ENCODE data around the gene ING4. TPM values are rescaled to one million over a fixed set of nuclear protein-coding genes. Genes with fewer than 3 reads are reported as not detected.

The ING4 gene
- total RNA-seq, 1 donor from 2014 or later, result 45.7 TPM

Small RNA genes lying within 50 kb of the gene (small RNA-seq; reads per million reads assigned to genes)
- gene RNU6-781P, result not detected

Other genes starting within 250 kb of the ING4 start
- 1.2 TPM for gene CD27, start 218.2 kb downstream of the ING4 start, total RNA-seq
- 21.1 TPM for gene TAPBPL, start 211.1 kb downstream of the ING4 start, total RNA-seq
- 12.5 TPM for gene VAMP1, start 192.4 kb downstream of the ING4 start, total RNA-seq
- gene MRPL51, start 169.9 kb downstream of the ING4 start, total RNA-seq, result 23.1 TPM
- gene NCAPD2, start 169.0 kb downstream of the ING4 start, total RNA-seq, result 25.5 TPM
- gene GAPDH, start 128.6 kb downstream of the ING4 start, total RNA-seq, result 2,297 TPM
- 21.1 TPM for gene IFFO1, start 107.1 kb downstream of the ING4 start, total RNA-seq
- gene NOP2, start 94.8 kb downstream of the ING4 start, total RNA-seq, result 43.0 TPM
- gene CHD4, start 55.7 kb downstream of the ING4 start, total RNA-seq, result 152 TPM
- 7.4 TPM for gene LPAR5, start 27.2 kb downstream of the ING4 start, total RNA-seq
- 0.74 TPM for gene ACRBP, start 15.7 kb downstream of the ING4 start, total RNA-seq
- gene ZNF384, start 26.3 kb upstream of the ING4 start, total RNA-seq, result 31.9 TPM
- gene PIANP, start 37.7 kb upstream of the ING4 start, total RNA-seq, result 5.6 TPM
- gene COPS7A, start 60.9 kb upstream of the ING4 start, total RNA-seq, result 35.4 TPM
- 150 TPM for gene MLF2, start 90.0 kb upstream of the ING4 start, total RNA-seq
- 132 TPM for gene PTMS, start 103.2 kb upstream of the ING4 start, total RNA-seq
- 10.3 TPM for gene LAG3, start 109.4 kb upstream of the ING4 start, total RNA-seq
- 14.2 TPM for gene CD4, start 126.4 kb upstream of the ING4 start, total RNA-seq
- gene GPR162, start 158.7 kb upstream of the ING4 start, total RNA-seq, result 3.2 TPM
- 37.3 TPM for gene P3H3, start 165.3 kb upstream of the ING4 start, total RNA-seq
- 5.2 TPM for gene GNB3, start 177.8 kb upstream of the ING4 start, total RNA-seq
- gene CDCA3, start 188.2 kb upstream of the ING4 start, total RNA-seq, result 8.6 TPM
- 36.6 TPM for gene USP5, start 189.0 kb upstream of the ING4 start, total RNA-seq
- gene TPI1, start 204.4 kb upstream of the ING4 start, total RNA-seq, result 274 TPM
- 3.2 TPM for gene SPSB2, start 210.2 kb upstream of the ING4 start, total RNA-seq
- 8.6 TPM for gene LRRC23, start 241.7 kb upstream of the ING4 start, total RNA-seq